K562 (cell line): ENCODE data around the gene EPS8L1. TPM values are rescaled to one million over a fixed set of nuclear protein-coding genes. Genes with fewer than 3 reads are reported as not detected.

ENCODE experiments used
- BMI1 ChIP-seq: fragments of 150-350 bp; IDR thresholded peaks from 2 replicates; pipeline ENCODE4 v1.6.1; 2014; ENCODE audit warnings: low read length
- CLOCK ChIP-seq: fragments of 250-450 bp; sonication (Bioruptor Pico); IDR thresholded peaks from 2 replicates; pipeline ENCODE4 v1.4.0; 2020; ENCODE audit warnings: mild to moderate bottlenecking, moderate library complexity, borderline replicate concordance
- ESRRA ChIP-seq: fragments of 450-650 bp; IDR thresholded peaks from 2 replicates; pipeline ENCODE4 v1.6.1; 2014; ENCODE audit warnings: low read depth, mild to moderate bottlenecking, moderate library complexity, borderline replicate concordance
- FOXK1 ChIP-seq: sonication (generic); formaldehyde crosslinking; IDR thresholded peaks from 2 replicates; pipeline ENCODE4 v1.8.0; 2022; ENCODE audit warnings: missing genetic modification reagents, mild to moderate bottlenecking, borderline replicate concordance
- GABPB2 ChIP-seq: fragments of 250-450 bp; sonication (Bioruptor Pico); conservative IDR thresholded peaks from 2 replicates; pipeline ENCODE4 v1.5.1; 2021; ENCODE audit warnings: mild to moderate bottlenecking
- GTF2F1 ChIP-seq: IDR thresholded peaks from 2 replicates; pipeline ENCODE4 v1.6.1; 2011; ENCODE audit warnings: low read depth, low read length, improper control_type of control experiment
- NELFE ChIP-seq: IDR thresholded peaks from 2 replicates; pipeline ENCODE4 v1.6.1; 2011; ENCODE audit warnings: mild to moderate bottlenecking; ENCODE audit not compliant: insufficient read depth, insufficient read length
- POLR2H ChIP-seq: IDR thresholded peaks from 2 replicates; pipeline ENCODE4 v1.6.1; 2016; ENCODE audit warnings: missing genetic modification characterization, low read depth, mild to moderate bottlenecking, control low read depth, missing compliant biosample characterization, moderate library complexity
- RAD51 ChIP-seq: fragments of 450-650 bp; IDR thresholded peaks from 2 replicates; pipeline ENCODE4 v1.7.1; 2016; ENCODE audit warnings: low read depth, mild to moderate bottlenecking, borderline replicate concordance
- RBFOX2 ChIP-seq: fragments of 200-400 bp; formaldehyde crosslinking; IDR thresholded peaks from 2 replicates; pipeline ENCODE4 v1.6.1; 2017; ENCODE audit warnings: low read depth, mild to moderate bottlenecking, low read length, moderate library complexity
- TBL1XR1 ChIP-seq, 2 experiments: IDR thresholded peaks; 2 replicates each; pipeline ENCODE4 v1.6.1; 2012; ENCODE audit warnings: improper control_type of control experiment in 2 of 2, low read length in 2 of 2, mild to moderate bottlenecking in 1 of 2
- ZBTB2 ChIP-seq: fragments of 450-650 bp; IDR thresholded peaks from 2 replicates; pipeline ENCODE4 v1.6.1; 2016; ENCODE audit warnings: antibody characterized with exemption
- ZNF280B ChIP-seq: fragments of 250-450 bp; sonication (Bioruptor Pico); IDR thresholded peaks from 2 replicates; pipeline ENCODE4 v1.5.1; 2021; ENCODE audit warnings: mild to moderate bottlenecking
- ZNF311 ChIP-seq: fragments of 250-450 bp; sonication (Bioruptor Pico); IDR thresholded peaks from 2 replicates; pipeline ENCODE4 v1.4.0; 2020; ENCODE audit warnings: mild to moderate bottlenecking, moderate library complexity
- polyA plus RNA-seq, 8 experiments: library from polyadenylated mRNA; depleted of rRNA in 4 of 8; stranded (reverse) in 5 of 8; unstranded in 3 of 8; fragments of >200 nt; fragmentation: Nextera tagmentation in 2 of 8; fragmentation: Illumina TruSeq in 1 of 8; extraction: Ambion mirVana in 2 of 8; extraction: Trizol in 1 of 8; gene quantifications; 2 replicates each; pipeline versions ENCODE4 v1.2.1 to v1.2.3, GENCODE V29; 2011 to 2014; ENCODE audit warnings: inconsistent platforms in 1 of 8, missing spikeins in 1 of 8
- total RNA-seq, 7 experiments: library from RNA; depleted of rRNA in 6 of 7; stranded (reverse); fragments of >200 nt in 6 of 7; fragmentation: Illumina TruSeq in 2 of 7; extraction: Trizol in 2 of 7; gene quantifications; 2 replicates each; pipeline versions ENCODE4 v1.2.1 to v1.2.3, GENCODE V29; 2011 to 2021; ENCODE audit warnings: low replicate concordance in 1 of 7
- TF ChIP-seq, protein P1 (sequence below): fragments of 250-450 bp; sonication (Bioruptor Pico); IDR thresholded peaks from 2 replicates; pipeline ENCODE4 v1.5.0; 2021
- TF ChIP-seq, protein P2 (sequence below): fragments of 200-800 bp; sonication (Bioruptor generic); IDR thresholded peaks from 2 replicates; pipeline ENCODE4 v1.6.1; 2016; ENCODE audit warnings: missing genetic modification characterization, missing compliant biosample characterization

Gene EPS8L1
- total and polyA plus RNA-seq, 9 of the 15 experiments (the other 6 are each of a cell fraction or from before 2014, with no cell fraction given): 0.35 to 22.1 (median 11.9) TPM

GRCh38 chr19:55041627-55042343, 33.9 kb upstream of the EPS8L1 start (continued):
- TF ChIP-seq ZNF280B (no peak), CLOCK (CRISPR knock-in tag) (no peak), POLR2H (tag) (no peak), TBL1XR1 (IDR thresholded peaks at IDR 0.05; ENCODE audit: low read length in 2 of 2) (peak in 1 of 2 experiments; percentile 74; a peak in 2 of 4 replicates), FOXK1 (no peak), ESRRA (peak; percentile 42; the same call in 1 of the 2 replicates), RAD51 (no peak), ZNF311 (CRISPR knock-in tag) (no peak), GABPB2 (CRISPR knock-in tag) (no peak), RBFOX2 (peak; percentile 74), ZBTB2 (peak; percentile 55; the same call in 1 of the 2 replicates), NELFE (no peak), GTF2F1 (no peak), BMI1 (no peak)
- TF ChIP-seq, protein P1, sequence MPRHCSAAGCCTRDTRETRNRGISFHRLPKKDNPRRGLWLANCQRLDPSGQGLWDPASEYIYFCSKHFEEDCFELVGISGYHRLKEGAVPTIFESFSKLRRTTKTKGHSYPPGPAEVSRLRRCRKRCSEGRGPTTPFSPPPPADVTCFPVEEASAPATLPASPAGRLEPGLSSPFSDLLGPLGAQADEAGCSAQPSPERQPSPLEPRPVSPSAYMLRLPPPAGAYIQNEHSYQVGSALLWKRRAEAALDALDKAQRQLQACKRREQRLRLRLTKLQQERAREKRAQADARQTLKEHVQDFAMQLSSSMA (CRISPR knock-in tag): no peak
- TF ChIP-seq, protein P2, sequence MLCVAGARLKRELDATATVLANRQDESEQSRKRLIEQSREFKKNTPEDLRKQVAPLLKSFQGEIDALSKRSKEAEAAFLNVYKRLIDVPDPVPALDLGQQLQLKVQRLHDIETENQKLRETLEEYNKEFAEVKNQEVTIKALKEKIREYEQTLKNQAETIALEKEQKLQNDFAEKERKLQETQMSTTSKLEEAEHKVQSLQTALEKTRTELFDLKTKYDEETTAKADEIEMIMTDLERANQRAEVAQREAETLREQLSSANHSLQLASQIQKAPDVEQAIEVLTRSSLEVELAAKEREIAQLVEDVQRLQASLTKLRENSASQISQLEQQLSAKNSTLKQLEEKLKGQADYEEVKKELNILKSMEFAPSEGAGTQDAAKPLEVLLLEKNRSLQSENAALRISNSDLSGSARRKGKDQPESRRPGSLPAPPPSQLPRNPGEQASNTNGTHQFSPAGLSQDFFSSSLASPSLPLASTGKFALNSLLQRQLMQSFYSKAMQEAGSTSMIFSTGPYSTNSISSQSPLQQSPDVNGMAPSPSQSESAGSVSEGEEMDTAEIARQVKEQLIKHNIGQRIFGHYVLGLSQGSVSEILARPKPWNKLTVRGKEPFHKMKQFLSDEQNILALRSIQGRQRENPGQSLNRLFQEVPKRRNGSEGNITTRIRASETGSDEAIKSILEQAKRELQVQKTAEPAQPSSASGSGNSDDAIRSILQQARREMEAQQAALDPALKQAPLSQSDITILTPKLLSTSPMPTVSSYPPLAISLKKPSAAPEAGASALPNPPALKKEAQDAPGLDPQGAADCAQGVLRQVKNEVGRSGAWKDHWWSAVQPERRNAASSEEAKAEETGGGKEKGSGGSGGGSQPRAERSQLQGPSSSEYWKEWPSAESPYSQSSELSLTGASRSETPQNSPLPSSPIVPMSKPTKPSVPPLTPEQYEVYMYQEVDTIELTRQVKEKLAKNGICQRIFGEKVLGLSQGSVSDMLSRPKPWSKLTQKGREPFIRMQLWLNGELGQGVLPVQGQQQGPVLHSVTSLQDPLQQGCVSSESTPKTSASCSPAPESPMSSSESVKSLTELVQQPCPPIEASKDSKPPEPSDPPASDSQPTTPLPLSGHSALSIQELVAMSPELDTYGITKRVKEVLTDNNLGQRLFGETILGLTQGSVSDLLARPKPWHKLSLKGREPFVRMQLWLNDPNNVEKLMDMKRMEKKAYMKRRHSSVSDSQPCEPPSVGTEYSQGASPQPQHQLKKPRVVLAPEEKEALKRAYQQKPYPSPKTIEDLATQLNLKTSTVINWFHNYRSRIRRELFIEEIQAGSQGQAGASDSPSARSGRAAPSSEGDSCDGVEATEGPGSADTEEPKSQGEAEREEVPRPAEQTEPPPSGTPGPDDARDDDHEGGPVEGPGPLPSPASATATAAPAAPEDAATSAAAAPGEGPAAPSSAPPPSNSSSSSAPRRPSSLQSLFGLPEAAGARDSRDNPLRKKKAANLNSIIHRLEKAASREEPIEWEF (CRISPR knock-in tag): no peak
